ENCODE measurements around the gene TEK.

GRCh38 chr9:27278374-27278773, 169.3 kb downstream of the TEK start:
- TF ChIP-seq EZH2phosphoT487 (IDR thresholded peaks at IDR 0.05; ENCODE audit: insufficient read depth, low read depth): no peak
- TF ChIP-seq EZH2 (IDR thresholded peaks at IDR 0.05; ENCODE audit: insufficient read depth, poor library complexity, severe bottlenecking): no peak

Data from GM23248 (cell line).